Lung (tissue), 12 donors: Measurements from ENCODE around the gene NRCAM. TPM values are rescaled to one million over a fixed set of nuclear protein-coding genes. Genes with fewer than 3 reads are reported as not detected.
A peak's percentile ranks its signal among the peaks of the same experiment; 100 is the strongest.

Experiments used
- ATAC-seq: fragments of 200-7000 bp; cut with Tn5 transposase; one replicate; pipeline ENCODE4 v1.9.1; 2020; ENCODE audit warnings: moderate number of reproducible peaks; ENCODE audit not compliant: insufficient read depth, low FRiP score
- DNase-seq, 3 donors: peaks; one replicate each; pipeline ENCODE4 v3.0.0-alpha.2; 2013 to 2017
- H3K27ac ChIP-seq, 2 donors: one replicate each; pipeline ENCODE4 v1.5.1; 2013; ENCODE audit warnings: mild to moderate bottlenecking in 2 of 2, moderate library complexity in 2 of 2, control low read depth in 1 of 2, inconsistent platforms in 1 of 2, low read depth in 1 of 2, low read length in 1 of 2
- H3K27me3 ChIP-seq, 3 donors: one replicate each; pipeline ENCODE4 v1.5.1; 2013; ENCODE audit warnings: low read length in 2 of 3; ENCODE audit not compliant: control insufficient read depth in 3 of 3, insufficient read depth in 3 of 3
- H3K36me3 ChIP-seq, 4 donors: one replicate each; pipeline ENCODE4 v1.5.1; 2013; ENCODE audit warnings: low read length in 4 of 4, mild to moderate bottlenecking in 1 of 4, moderate library complexity in 1 of 4; ENCODE audit not compliant: control insufficient read depth in 4 of 4, insufficient read depth in 4 of 4
- H3K4me1 ChIP-seq, 5 donors: one replicate each; pipeline ENCODE4 v1.5.1; 2013; ENCODE audit warnings: low read length in 5 of 5, mild to moderate bottlenecking in 2 of 5, moderate library complexity in 1 of 5; ENCODE audit not compliant: control insufficient read depth in 5 of 5, insufficient read depth in 5 of 5
- H3K4me3 ChIP-seq: one replicate; pipeline ENCODE4 v1.5.1; 2013; ENCODE audit warnings: mild to moderate bottlenecking, control low read depth, moderate library complexity
- H3K9ac ChIP-seq, 2 donors: one replicate each; pipeline ENCODE4 v1.5.1; 2013; ENCODE audit warnings: low read length in 2 of 2, control low read depth in 1 of 2; ENCODE audit not compliant: insufficient read depth in 1 of 2
- H3K9me3 ChIP-seq, 4 donors: one replicate each; pipeline ENCODE4 v1.5.1; 2013; ENCODE audit warnings: low read length in 3 of 4, mild to moderate bottlenecking in 1 of 4, moderate library complexity in 1 of 4; ENCODE audit not compliant: control insufficient read depth in 4 of 4, insufficient read depth in 3 of 4
- WGBS, 2 donors: extraction: QIAGEN DNeasy Blood & Tissue Kit; methylation state at CpG; one replicate each; pipeline ENCODE4 v1.1.7; 2013; 5-methylcytosine and 5-hydroxymethylcytosine counted together
- polyA plus RNA-seq, 2 donors: library from polyadenylated mRNA; stranded (reverse); fragments of 200-250 nt; gene quantifications; one replicate each; pipeline ENCODE4 v1.2.1, GENCODE V29; 2013
- total RNA-seq, 2 donors: library from RNA; depleted of rRNA in 1 of 2; stranded (reverse); fragments of >200 nt in 1 of 2; gene quantifications; one replicate each; pipeline ENCODE4 v1.2.1, GENCODE V29; 2014 to 2021
- TF ChIP-seq, protein P1 (sequence below): IDR thresholded peaks from 2 replicates; pipeline ENCODE4 v1.5.1; 2012; ENCODE audit warnings: mild to moderate bottlenecking; ENCODE audit errors: control extremely low read depth, extremely low read depth
- donor health status: control.
- donor health status: control.
- donor health status: Bipolar disorder and iron deficiency.
- donor health status: healthy.
- donor health status: DM: yes; HTN: yes; CAD: no.

The NRCAM gene
- total and polyA plus RNA-seq, 4 donors: 2.5 to 32.4 (median 11.0) TPM

DNA sequence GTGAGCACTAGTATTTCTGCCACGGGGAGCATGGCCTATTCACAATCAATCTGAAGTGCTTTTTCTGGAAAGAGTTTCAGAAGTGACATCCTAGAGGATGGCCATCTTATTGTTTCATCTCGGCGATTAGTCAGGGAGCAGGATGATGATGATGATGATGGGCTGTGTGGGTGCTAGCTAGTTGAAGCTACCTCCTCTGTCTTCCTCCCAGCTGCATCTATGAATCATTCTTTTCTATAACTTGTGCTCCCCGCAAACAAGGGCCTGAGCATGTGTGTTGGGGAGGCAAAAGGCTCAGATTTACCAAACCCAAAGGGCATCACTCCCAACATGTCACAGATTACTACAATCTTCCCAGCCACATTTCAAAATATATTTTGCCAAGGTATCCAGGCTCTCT lies 207.4 kb downstream of the NRCAM start:
- H3K4me1 ChIP-seq: no peaks in the 10 kb centered on the region
- no peaks in the 10 kb centered on the region for H3K36me3 ChIP-seq
- no peaks in the 10 kb centered on the region for H3K27me3 ChIP-seq
- TF ChIP-seq, protein P1, sequence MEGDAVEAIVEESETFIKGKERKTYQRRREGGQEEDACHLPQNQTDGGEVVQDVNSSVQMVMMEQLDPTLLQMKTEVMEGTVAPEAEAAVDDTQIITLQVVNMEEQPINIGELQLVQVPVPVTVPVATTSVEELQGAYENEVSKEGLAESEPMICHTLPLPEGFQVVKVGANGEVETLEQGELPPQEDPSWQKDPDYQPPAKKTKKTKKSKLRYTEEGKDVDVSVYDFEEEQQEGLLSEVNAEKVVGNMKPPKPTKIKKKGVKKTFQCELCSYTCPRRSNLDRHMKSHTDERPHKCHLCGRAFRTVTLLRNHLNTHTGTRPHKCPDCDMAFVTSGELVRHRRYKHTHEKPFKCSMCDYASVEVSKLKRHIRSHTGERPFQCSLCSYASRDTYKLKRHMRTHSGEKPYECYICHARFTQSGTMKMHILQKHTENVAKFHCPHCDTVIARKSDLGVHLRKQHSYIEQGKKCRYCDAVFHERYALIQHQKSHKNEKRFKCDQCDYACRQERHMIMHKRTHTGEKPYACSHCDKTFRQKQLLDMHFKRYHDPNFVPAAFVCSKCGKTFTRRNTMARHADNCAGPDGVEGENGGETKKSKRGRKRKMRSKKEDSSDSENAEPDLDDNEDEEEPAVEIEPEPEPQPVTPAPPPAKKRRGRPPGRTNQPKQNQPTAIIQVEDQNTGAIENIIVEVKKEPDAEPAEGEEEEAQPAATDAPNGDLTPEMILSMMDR: no peak
- no peak overlapping the region for H3K4me3 ChIP-seq
- no peak overlapping the region for H3K27ac ChIP-seq
- H3K9me3 ChIP-seq: no peaks in the 10 kb centered on the region
- no peak for DNase-seq
- WGBS, 2 donors: 89% methylated on average over 4 of the region's 4 CpGs
- no peak overlapping the region for H3K9ac ChIP-seq
- ATAC-seq: no peak

DNA sequence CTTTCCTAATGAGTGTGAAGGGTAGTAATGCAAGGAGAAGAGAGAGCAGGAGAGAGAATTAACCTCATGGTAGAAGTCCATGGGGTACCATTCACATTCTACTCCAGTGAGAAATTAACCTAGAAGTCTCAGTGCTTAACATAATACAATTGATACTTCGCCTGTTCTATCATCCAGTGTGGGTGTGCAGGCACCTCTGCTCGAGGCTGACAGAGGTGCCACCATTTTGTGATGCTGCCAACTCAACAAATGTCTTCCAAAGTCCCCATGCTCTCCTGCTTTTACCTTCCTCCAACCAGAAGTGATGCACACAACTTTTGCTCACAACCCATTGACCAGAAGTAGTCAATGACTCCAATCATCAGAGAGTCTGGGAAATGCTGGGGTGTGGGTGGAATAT lies 207.8 kb downstream of the NRCAM start:
- Histone ChIP-seq H3K36me3 (no peaks in the 10 kb centered on the region), H3K27ac (no peak overlapping the region), H3K9me3 (no peaks in the 10 kb centered on the region), H3K4me1 (no peaks in the 10 kb centered on the region), H3K9ac (no peak overlapping the region), H3K27me3 (no peaks in the 10 kb centered on the region), H3K4me3 (no peak overlapping the region)
- ATAC-seq: no peak
- 70% methylated on average over 2 of the region's 2 CpGs for WGBS, 2 donors
- TF ChIP-seq, protein P1: no peak
- no peak for DNase-seq

DNA sequence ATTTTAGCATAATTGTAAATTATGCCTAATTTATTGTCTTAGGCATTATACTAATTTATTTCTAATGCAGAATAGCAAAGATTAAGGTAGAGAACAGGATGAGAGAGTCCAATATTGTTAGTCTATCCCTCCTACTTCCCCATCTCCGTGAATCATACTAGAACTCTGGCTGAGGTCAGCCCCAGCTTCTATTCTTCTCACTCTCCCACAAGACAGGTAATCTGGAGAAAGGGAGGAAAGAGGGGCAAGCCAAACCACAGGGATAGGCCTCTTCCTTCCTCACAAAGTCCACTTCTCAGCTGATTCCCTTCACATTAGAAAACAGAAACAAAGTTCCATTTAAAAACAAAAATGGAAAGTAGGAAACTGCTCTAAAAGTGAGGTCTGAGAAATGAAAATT lies 208.6 kb downstream of the NRCAM start:
- H3K4me1 ChIP-seq: no peaks in the 10 kb centered on the region
- 53 to 65% methylated on average over 1 of the region's 1 CpG for WGBS, 2 donors
- H3K4me3 ChIP-seq: no peak overlapping the region
- H3K27ac ChIP-seq: no peak overlapping the region
- TF ChIP-seq, protein P1: no peak
- H3K9ac ChIP-seq: no peak overlapping the region
- no peaks in the 10 kb centered on the region for H3K9me3 ChIP-seq
- no peaks in the 10 kb centered on the region for H3K27me3 ChIP-seq
- DNase-seq (no peak), ATAC-seq (no peak)
- no peaks in the 10 kb centered on the region for H3K36me3 ChIP-seq

DNA sequence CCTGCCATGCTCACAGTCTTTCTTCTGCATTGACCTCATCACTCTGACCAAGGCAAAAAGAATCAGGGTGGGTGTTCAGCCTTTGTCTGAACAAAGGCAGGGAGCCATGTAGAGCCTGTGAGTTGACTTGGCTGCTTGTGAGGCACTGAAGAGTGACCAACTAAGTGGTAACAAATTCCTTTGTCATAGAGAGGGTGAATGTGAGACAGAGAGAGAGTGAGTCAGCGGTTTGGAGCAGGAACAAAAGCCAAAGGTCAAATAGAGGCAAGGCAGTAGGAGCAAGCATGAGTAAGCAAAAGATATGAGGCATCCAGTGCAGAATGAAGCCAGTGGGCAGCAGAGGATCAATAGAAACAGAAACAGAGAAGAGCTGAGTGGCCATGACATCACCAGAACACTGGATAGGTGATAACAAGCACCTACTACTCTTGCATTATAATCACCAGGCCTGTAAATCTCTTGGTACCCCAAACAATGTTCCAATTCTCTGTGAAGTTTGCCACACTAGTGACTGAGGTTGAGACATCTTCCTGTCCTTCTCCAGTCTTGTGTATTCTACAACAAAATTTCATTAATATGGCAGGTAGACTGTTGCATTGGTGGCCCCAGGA lies 209.9 kb downstream of the NRCAM start:
- 52 to 65% methylated on average over 1 of the region's 1 CpG for WGBS, 2 donors
- H3K9ac ChIP-seq: no peak overlapping the region
- no peaks in the 10 kb centered on the region for H3K27me3 ChIP-seq
- DNase-seq: no peak
- H3K27ac ChIP-seq: peak overlapping the region in 1 of 2 donors; percentile 17
- H3K9me3 ChIP-seq: no peaks in the 10 kb centered on the region
- no peak overlapping the region for H3K4me3 ChIP-seq
- ATAC-seq: peak; percentile 64
- TF ChIP-seq, protein P1: no peak
- no peaks in the 10 kb centered on the region for H3K4me1 ChIP-seq
- H3K36me3 ChIP-seq: no peaks in the 10 kb centered on the region
